Activated CD8-positive, alpha-beta memory T cell treated with anti-CD3 and anti-CD28 coated beads, Interleukin-2, amount 50 U/mL, for 24 hours (primary cell): ENCODE measurements around the gene APOBEC3C.
"Not testable (repeated sequence)": the region's sequence is repeated elsewhere in the genome, so short reads cannot be mapped to it uniquely, and the experiment has no call there.

Experiments used
- DNase-seq: peaks from one replicate; pipeline ENCODE4 v3.0.0-alpha.2; 2020; ENCODE audit errors: extremely low read depth

The APOBEC3C gene

DNA sequence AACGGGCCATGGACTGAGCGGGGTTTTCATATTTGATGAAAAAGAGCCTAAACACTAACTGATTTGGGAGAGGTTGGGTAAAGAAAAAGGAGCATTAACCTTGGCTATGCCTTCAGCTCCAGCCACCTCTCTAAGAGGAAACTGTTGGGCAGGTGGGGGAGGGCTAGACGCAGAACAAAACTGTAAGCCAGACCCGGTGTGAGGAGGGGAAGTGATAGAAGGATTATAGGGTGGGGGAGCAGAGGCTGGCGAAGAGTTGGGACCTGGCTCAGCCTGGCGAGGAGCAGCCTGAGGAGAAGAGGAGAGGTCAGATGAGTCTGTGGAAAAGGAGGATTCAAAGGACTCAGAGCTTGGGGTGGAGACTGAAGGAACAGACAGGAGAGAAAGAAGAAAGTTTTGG lies 47.2 kb downstream of the APOBEC3C start:
- not testable (repeated sequence) for DNase-seq

DNA sequence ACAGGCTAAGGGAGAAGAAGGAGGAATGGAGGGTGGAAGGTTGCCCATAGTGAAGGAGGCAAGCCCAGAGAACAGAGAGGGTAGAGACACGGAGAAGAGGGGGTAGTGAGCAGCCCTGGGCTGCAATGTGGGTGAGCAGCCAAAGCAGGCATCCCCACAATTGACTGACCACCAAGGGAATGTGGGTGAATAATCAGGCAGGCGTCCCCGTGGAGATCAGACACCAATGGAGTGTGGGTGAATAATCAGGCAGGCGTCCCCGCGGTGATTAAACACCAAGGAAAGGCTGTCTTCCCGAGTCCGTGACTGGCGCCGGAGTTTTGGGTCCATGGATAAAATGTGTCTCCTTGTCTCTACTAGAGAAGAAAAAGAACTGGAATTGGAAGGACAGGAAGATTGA lies 47.9 kb downstream of the APOBEC3C start:
- not testable (repeated sequence) for DNase-seq

DNA sequence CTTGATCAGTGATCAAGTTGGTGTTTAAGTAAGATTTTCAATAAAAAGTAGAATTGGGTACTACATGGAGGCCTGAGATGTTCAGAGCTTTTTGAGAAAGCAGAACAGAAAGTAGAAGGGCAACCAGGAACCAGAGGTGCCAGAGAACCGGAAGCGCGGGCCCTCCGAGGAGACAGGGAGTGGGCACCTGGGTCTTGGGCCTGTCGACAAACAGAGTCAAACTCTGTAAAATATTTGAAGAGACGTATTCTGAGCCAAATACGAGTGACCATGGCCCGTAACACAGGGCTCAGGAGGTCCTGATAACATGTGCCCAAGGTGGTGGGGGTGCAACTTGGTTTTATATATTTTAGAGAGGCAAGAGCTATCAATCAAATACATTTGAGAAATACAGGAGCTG lies 49.8 kb downstream of the APOBEC3C start:
- not testable (repeated sequence) for DNase-seq

DNA sequence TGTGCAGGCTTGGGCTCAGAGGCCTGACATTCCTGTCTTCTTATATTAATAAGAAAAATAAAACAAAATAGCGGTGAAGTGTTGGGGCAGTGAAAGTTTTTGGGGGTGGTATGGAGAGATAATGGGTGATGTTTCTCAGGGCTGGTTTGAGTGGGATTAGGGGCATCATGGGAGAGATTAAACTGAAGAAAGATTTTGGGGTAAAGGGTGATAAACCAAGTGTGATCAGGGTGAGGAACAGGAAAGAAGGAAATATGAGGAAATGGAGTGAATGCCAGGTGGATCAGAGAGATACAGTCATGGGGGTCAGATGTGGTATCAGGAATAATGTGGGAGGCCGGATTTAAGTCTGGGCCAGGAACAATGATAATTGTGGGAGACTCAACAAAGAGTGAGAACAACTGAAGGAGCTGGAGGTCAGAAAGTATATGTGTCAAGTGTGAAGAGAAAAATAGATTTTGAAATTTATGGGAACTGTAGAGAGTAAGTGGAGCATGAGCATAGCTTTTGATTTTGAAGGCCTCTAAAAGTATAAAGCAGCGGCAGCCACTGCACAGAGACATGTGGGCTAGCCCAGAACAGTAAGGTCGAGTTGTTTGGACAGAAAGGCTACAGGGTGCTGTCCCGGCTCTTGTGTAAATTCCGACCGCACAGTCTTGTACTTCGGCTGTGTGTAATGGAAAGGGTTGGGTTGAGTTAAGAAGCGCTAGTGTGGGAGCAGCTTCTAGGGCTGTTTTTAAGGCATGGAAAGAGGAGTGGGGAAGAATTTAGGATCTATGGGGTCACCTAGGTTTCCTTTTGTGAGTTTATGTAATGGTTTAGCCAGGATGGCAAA lies 52.6 kb downstream of the APOBEC3C start:
- DNase-seq, result not testable (repeated sequence)

DNA sequence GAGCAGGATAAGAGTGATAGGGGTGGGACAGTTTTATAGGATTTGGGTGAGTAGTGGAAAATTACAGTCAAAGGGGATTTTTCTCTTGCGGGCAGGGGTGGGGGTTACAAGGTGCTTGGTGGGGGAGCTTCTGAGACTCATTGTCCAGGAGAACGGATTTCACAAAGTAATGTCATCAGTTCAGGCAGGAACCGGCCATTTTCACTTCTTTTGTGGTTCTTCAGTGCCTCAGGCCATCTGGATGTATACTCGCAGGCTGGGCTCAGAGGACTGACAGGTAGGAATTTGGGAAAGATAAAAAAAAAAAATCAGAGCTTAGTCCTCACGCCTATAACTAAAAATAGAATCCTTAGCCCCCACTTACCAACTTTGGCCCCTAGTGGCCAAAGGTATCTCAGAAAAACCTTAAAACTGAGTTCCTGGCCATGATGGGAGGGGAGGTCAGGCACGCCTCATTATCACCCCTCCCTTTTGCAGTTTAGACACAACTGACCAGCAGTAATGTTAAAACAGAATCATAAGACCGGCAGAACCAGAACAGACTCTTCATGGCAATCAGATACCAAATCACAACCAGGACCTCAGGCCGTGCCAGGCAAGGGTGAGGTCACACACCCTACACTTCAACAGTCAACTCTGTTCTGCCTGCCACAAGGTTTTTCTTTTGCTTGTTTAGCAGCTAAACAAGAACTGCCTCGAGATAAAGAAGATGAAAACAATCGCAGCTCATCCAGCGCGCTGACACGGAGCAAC lies 54.2 kb downstream of the APOBEC3C start:
- no peak for DNase-seq
